GM10847 (cell line): ENCODE results near the gene PPP2R5D.
A peak's percentile ranks its signal among the peaks of the same experiment; 100 is the strongest.

Experiments
- POLR2A ChIP-seq: IDR thresholded peaks from 2 replicates; pipeline ENCODE4 v1.6.1; 2011; ENCODE audit not compliant: insufficient read length; ENCODE audit errors: extremely low read depth

Gene PPP2R5D

GRCh38 chr6:43052842-43053544 lies 68.6 kb downstream of the PPP2R5D start:
- TF ChIP-seq POLR2A: no peak

- TF ChIP-seq POLR2A: peak; percentile 76
Observed at GRCh38 chr6:43053545-43054205, 69.3 kb downstream of the PPP2R5D start, which contains the start of gene CUL7. TSS of gene CUL7 (minus strand) at chr6:43053851. CDS start at chr6:43052788, 1,063 bp downstream.

- TF ChIP-seq POLR2A: no peak
Observed at GRCh38 chr6:43054206-43054943, 70.0 kb downstream of the PPP2R5D start.

- TF ChIP-seq POLR2A: no peak
Observed at GRCh38 chr6:43055966-43056365, 71.6 kb downstream of the PPP2R5D start.

GRCh38 chr6:43058531-43058930 lies 74.2 kb downstream of the PPP2R5D start:
- TF ChIP-seq POLR2A: no peak

GRCh38 chr6:43059168-43060033 lies 75.0 kb downstream of the PPP2R5D start, which contains the start of the genes KLC4 and MRPL2:
TSS of gene KLC4 (plus strand) at chr6:43059631. CDS start at chr6:43061336, 1,705 bp downstream.
TSS of gene MRPL2 (minus strand) at chr6:43059434. CDS start at chr6:43059381, 53 bp downstream.
- TF ChIP-seq POLR2A: peak; percentile 89

GRCh38 chr6:43060034-43060754 lies 75.8 kb downstream of the PPP2R5D start:
- no peak for TF ChIP-seq POLR2A

GRCh38 chr6:43060755-43061633 lies 76.6 kb downstream of the PPP2R5D start:
- TF ChIP-seq POLR2A: no peak

GRCh38 chr6:43061861-43062260 lies 77.5 kb downstream of the PPP2R5D start:
- TF ChIP-seq POLR2A: no peak
